Liver (tissue), 9 donors: ENCODE results near the gene ZNF654. TPM values are rescaled to one million over a fixed set of nuclear protein-coding genes. Genes with fewer than 3 reads are reported as not detected.

Experiments
- DNase-seq: peaks from one replicate; pipeline ENCODE4 v3.0.0-alpha.2; 2017; ENCODE audit warnings: low spot score
- H3K27ac ChIP-seq, 2 donors: one replicate each; pipeline ENCODE4 v1.7.0; 2013; ENCODE audit warnings: inconsistent platforms in 2 of 2, low read length in 2 of 2, control low read depth in 1 of 2, low read depth in 1 of 2, mild to moderate bottlenecking in 1 of 2
- H3K27me3 ChIP-seq, 4 donors: one replicate each; pipeline versions ENCODE4 v1.6.1 to v1.7.0; 2013; ENCODE audit warnings: low read length in 3 of 4, inconsistent platforms in 1 of 4, mild to moderate bottlenecking in 1 of 4, moderate library complexity in 1 of 4; ENCODE audit not compliant: control insufficient read depth in 4 of 4, insufficient read depth in 4 of 4
- H3K36me3 ChIP-seq, 4 donors: one replicate each; pipeline versions ENCODE4 v1.6.1 to v1.7.0; 2013; ENCODE audit warnings: low read length in 3 of 4, mild to moderate bottlenecking in 3 of 4, low read depth in 1 of 4, moderate library complexity in 1 of 4; ENCODE audit not compliant: control insufficient read depth in 4 of 4, insufficient read depth in 3 of 4
- H3K4me1 ChIP-seq, 4 donors: one replicate each; pipeline versions ENCODE4 v1.6.1 to v1.7.0; 2013; ENCODE audit warnings: low read length in 3 of 4, mild to moderate bottlenecking in 3 of 4, moderate library complexity in 1 of 4; ENCODE audit not compliant: control insufficient read depth in 4 of 4, insufficient read depth in 4 of 4
- H3K4me3 ChIP-seq, 3 donors: one replicate each; pipeline versions ENCODE4 v1.6.1 to v1.7.0; 2013; ENCODE audit warnings: low read length in 3 of 3, control low read depth in 1 of 3, low read depth in 1 of 3, mild to moderate bottlenecking in 1 of 3
- H3K9ac ChIP-seq, 2 donors: one replicate each; pipeline ENCODE4 v1.7.0; 2013; ENCODE audit warnings: low read length in 2 of 2, mild to moderate bottlenecking in 2 of 2, moderate library complexity in 2 of 2, control low read depth in 1 of 2, low read depth in 1 of 2
- H3K9me3 ChIP-seq, 4 donors: one replicate each; pipeline versions ENCODE4 v1.6.1 to v1.7.0; 2013; ENCODE audit warnings: low read length in 3 of 4; ENCODE audit not compliant: control insufficient read depth in 4 of 4
- EGR1 ChIP-seq, 2 donors: IDR thresholded peaks; 2 replicates each; pipeline ENCODE4 v1.6.1; 2016 to 2018; ENCODE audit warnings: antibody characterized with exemption in 2 of 2, low read depth in 2 of 2
- FOXA1 ChIP-seq: IDR thresholded peaks from 2 replicates; pipeline ENCODE4 v1.6.1; 2016; ENCODE audit warnings: antibody characterized with exemption
- FOXA2 ChIP-seq: IDR thresholded peaks from 2 replicates; pipeline ENCODE4 v1.6.1; 2016; ENCODE audit warnings: antibody characterized with exemption
- GABPA ChIP-seq, 2 donors: IDR thresholded peaks in 1 of 2; conservative IDR thresholded peaks in 1 of 2; 2 replicates each; pipeline ENCODE4 v1.6.1; 2016; ENCODE audit warnings: antibody characterized with exemption in 2 of 2, mild to moderate bottlenecking in 1 of 2, moderate library complexity in 1 of 2
- HNF4A ChIP-seq, 2 donors: conservative IDR thresholded peaks; 2 replicates each; pipeline ENCODE4 v1.6.1; 2016; ENCODE audit warnings: antibody characterized with exemption in 2 of 2, mild to moderate bottlenecking in 2 of 2
- JUND ChIP-seq, 2 donors: IDR thresholded peaks; 2 replicates each; pipeline ENCODE4 v1.6.1; 2016; ENCODE audit warnings: antibody characterized with exemption in 2 of 2
- RAD21 ChIP-seq, 2 donors: IDR thresholded peaks; 2 replicates each; pipeline ENCODE4 v1.6.1; 2016; ENCODE audit warnings: antibody characterized with exemption in 2 of 2, mild to moderate bottlenecking in 2 of 2
- RXRA ChIP-seq, 2 donors: IDR thresholded peaks; 2 replicates each; pipeline ENCODE4 v1.6.1; 2017 to 2018; ENCODE audit warnings: antibody characterized with exemption in 2 of 2, mild to moderate bottlenecking in 1 of 2
- TAF1 ChIP-seq: conservative IDR thresholded peaks from 2 replicates; pipeline ENCODE4 v1.6.1; 2016; ENCODE audit warnings: antibody characterized with exemption, mild to moderate bottlenecking
- YY1 ChIP-seq: IDR thresholded peaks from 2 replicates; pipeline ENCODE4 v1.6.1; 2016; ENCODE audit warnings: antibody characterized with exemption, mild to moderate bottlenecking
- WGBS: extraction: QIAGEN DNeasy Blood & Tissue Kit; methylation state at CpG from one replicate; pipeline ENCODE4 v1.1.7; 2013; 5-methylcytosine and 5-hydroxymethylcytosine counted together
- polyA plus RNA-seq, 2 donors: library from polyadenylated mRNA; stranded (reverse) in 1 of 2; unstranded in 1 of 2; fragments of 200-250 nt in 1 of 2; fragments of >200 nt in 1 of 2; fragmentation: Nextera tagmentation in 1 of 2; extraction: Ambion mirVana in 1 of 2; gene quantifications; one replicate each; pipeline versions ENCODE4 v1.2.1 to v1.2.3, GENCODE V29; 2013 to 2015
- total RNA-seq, 2 donors: library from RNA; depleted of rRNA; stranded (reverse); fragments of >200 nt; gene quantifications; one replicate each; pipeline ENCODE4 v1.2.3, GENCODE V29; 2014
- TF ChIP-seq, protein P1 (sequence below): IDR thresholded peaks from 2 replicates; pipeline ENCODE4 v1.6.1; 2016; ENCODE audit warnings: antibody characterized with exemption, mild to moderate bottlenecking
- TF ChIP-seq, protein P2 (sequence below): IDR thresholded peaks from 2 replicates; pipeline ENCODE4 v1.6.1; 2016; ENCODE audit warnings: antibody characterized with exemption
- TF ChIP-seq, protein P3 (sequence below): fragments of 150-350 bp; IDR thresholded peaks from 2 replicates; pipeline ENCODE4 v1.5.1; 2017; ENCODE audit warnings: improper control_type of control experiment, low read depth, low read length; ENCODE audit not compliant: missing input control
- TF ChIP-seq, protein P4 (sequence below): IDR thresholded peaks from 2 replicates; pipeline ENCODE4 v1.6.1; 2016; ENCODE audit warnings: antibody characterized with exemption
- donor health status: healthy.
- donor health status: healthy.
- donor health status: healthy.
- donor health status: healthy.
- donor health status: healthy.

ZNF654 gene
- total and polyA plus RNA-seq, 4 donors, result 2.2 to 10.1 (median 5.4) TPM

DNA sequence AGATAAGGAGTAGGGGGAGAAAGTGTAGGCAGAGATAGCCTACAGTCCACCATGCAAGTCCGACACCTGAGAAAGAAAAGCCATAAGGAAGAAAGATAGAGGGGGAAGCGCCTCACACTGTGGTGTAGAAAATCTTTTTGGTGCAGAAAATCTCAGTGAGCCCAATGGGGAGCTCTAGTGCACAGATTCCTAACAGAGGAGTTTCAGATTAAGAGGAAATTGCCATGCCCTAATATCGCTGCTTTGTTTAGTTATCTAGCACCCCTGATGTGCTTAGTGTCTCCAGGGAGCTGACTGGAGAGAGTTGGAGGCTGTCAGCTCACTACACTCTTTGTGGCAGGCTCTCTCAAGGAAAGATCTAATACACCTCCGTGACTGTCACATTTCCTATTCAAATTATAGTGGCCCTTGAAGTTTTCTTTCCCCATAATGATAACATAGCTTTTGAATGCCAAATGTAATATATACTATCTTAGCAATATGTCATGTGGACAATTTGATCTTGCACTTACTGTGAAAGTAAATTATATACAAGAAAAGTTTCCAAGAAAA lies 34.0 kb upstream of the ZNF654 start (continued):
- TF ChIP-seq, protein P1, sequence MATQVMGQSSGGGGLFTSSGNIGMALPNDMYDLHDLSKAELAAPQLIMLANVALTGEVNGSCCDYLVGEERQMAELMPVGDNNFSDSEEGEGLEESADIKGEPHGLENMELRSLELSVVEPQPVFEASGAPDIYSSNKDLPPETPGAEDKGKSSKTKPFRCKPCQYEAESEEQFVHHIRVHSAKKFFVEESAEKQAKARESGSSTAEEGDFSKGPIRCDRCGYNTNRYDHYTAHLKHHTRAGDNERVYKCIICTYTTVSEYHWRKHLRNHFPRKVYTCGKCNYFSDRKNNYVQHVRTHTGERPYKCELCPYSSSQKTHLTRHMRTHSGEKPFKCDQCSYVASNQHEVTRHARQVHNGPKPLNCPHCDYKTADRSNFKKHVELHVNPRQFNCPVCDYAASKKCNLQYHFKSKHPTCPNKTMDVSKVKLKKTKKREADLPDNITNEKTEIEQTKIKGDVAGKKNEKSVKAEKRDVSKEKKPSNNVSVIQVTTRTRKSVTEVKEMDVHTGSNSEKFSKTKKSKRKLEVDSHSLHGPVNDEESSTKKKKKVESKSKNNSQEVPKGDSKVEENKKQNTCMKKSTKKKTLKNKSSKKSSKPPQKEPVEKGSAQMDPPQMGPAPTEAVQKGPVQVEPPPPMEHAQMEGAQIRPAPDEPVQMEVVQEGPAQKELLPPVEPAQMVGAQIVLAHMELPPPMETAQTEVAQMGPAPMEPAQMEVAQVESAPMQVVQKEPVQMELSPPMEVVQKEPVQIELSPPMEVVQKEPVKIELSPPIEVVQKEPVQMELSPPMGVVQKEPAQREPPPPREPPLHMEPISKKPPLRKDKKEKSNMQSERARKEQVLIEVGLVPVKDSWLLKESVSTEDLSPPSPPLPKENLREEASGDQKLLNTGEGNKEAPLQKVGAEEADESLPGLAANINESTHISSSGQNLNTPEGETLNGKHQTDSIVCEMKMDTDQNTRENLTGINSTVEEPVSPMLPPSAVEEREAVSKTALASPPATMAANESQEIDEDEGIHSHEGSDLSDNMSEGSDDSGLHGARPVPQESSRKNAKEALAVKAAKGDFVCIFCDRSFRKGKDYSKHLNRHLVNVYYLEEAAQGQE, result no peak

DNA sequence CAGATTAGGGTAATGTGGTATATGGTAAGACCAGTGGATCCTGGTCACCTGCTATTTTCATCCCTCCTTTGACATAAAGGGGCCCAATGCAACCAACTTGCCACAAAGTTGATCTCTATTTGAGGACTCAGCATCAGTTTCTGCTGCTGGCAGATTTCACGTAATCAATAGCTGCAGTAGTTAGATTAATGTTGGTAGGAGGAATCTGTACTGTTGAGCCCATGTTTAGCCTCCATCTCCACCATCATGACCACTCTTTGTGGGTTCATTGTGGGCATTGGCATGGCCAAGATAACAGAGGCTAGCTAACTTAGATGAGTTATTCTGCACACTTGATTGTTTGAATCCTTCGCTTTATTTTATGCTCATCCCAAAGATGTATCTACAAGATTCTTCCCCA lies 30.2 kb upstream of the ZNF654 start:
- H3K4me3 ChIP-seq, result no peak overlapping the region
- no peaks in the 10 kb centered on the region for H3K36me3 ChIP-seq
- TF ChIP-seq JUND (IDR thresholded peaks at IDR 0.05) (no peak), RXRA (IDR thresholded peaks at IDR 0.05) (no peak), HNF4A (conservative IDR thresholded peaks at IDR 0.05) (no peak), FOXA2 (no peak), FOXA1 (no peak), EGR1 (IDR thresholded peaks at IDR 0.05; ENCODE audit: low read depth in 2 of 2) (no peak), GABPA (IDR thresholded peaks at IDR 0.05 in 1 of 2, conservative IDR thresholded peaks at IDR 0.05 in 1 of 2) (no peak), TAF1 (no peak), RAD21 (IDR thresholded peaks at IDR 0.05) (no peak)
- TF ChIP-seq, protein P2, sequence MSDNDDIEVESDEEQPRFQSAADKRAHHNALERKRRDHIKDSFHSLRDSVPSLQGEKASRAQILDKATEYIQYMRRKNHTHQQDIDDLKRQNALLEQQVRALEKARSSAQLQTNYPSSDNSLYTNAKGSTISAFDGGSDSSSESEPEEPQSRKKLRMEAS, result no peak
- no peaks in the 10 kb centered on the region for H3K9me3 ChIP-seq
- peaks cover 0 to 10% (median 5%) of the 10 kb centered on the region in 4 donors for H3K4me1 ChIP-seq
- no peak for DNase-seq
- WGBS, result 96% methylated on average over 2 of the region's 2 CpGs
- H3K27me3 ChIP-seq, result no peaks in the 10 kb centered on the region
- no peak overlapping the region for H3K9ac ChIP-seq
- H3K27ac ChIP-seq, result no peak overlapping the region

DNA sequence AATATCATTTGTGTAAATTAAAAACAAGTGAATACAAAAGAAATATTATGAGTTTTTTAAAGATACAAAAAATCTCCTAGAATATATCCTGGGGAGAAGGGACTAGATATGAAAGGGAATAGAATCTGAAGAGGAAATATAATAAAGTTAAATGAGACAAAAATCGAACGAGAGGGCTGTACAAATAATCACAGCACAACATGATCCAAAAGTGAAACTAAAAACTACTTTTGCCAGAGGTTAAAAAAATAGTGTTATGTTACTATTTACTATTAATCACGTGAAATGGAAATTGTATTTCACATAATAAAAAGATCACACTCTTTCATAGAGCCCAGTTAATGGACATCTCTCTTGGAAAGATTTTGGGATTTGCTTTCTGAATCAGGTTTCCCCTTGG lies 28.8 kb upstream of the ZNF654 start:
- no peaks in the 10 kb centered on the region for H3K36me3 ChIP-seq
- DNase-seq, result no peak
- H3K4me1 ChIP-seq, result peaks cover 0 to 10% (median 5%) of the 10 kb centered on the region in 4 donors
- H3K4me3 ChIP-seq, result peak overlapping the region; percentile 27 to 30 (median 28)
- peak overlapping the region in 1 of 2 donors; percentile 47 for H3K9ac ChIP-seq
- 9% methylated on average over 3 of the region's 3 CpGs for WGBS
- no peaks in the 10 kb centered on the region for H3K9me3 ChIP-seq
- no peaks in the 10 kb centered on the region for H3K27me3 ChIP-seq
- TF ChIP-seq, protein P3, sequence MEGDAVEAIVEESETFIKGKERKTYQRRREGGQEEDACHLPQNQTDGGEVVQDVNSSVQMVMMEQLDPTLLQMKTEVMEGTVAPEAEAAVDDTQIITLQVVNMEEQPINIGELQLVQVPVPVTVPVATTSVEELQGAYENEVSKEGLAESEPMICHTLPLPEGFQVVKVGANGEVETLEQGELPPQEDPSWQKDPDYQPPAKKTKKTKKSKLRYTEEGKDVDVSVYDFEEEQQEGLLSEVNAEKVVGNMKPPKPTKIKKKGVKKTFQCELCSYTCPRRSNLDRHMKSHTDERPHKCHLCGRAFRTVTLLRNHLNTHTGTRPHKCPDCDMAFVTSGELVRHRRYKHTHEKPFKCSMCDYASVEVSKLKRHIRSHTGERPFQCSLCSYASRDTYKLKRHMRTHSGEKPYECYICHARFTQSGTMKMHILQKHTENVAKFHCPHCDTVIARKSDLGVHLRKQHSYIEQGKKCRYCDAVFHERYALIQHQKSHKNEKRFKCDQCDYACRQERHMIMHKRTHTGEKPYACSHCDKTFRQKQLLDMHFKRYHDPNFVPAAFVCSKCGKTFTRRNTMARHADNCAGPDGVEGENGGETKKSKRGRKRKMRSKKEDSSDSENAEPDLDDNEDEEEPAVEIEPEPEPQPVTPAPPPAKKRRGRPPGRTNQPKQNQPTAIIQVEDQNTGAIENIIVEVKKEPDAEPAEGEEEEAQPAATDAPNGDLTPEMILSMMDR, result no peak
- TF ChIP-seq GABPA (IDR thresholded peaks at IDR 0.05 in 1 of 2, conservative IDR thresholded peaks at IDR 0.05 in 1 of 2) (no peak), YY1 (peak; percentile 78), FOXA1 (no peak)
- TF ChIP-seq, protein P4, sequence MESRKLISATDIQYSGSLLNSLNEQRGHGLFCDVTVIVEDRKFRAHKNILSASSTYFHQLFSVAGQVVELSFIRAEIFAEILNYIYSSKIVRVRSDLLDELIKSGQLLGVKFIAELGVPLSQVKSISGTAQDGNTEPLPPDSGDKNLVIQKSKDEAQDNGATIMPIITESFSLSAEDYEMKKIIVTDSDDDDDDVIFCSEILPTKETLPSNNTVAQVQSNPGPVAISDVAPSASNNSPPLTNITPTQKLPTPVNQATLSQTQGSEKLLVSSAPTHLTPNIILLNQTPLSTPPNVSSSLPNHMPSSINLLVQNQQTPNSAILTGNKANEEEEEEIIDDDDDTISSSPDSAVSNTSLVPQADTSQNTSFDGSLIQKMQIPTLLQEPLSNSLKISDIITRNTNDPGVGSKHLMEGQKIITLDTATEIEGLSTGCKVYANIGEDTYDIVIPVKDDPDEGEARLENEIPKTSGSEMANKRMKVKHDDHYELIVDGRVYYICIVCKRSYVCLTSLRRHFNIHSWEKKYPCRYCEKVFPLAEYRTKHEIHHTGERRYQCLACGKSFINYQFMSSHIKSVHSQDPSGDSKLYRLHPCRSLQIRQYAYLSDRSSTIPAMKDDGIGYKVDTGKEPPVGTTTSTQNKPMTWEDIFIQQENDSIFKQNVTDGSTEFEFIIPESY, result no peak
- H3K27ac ChIP-seq, result peak overlapping the region in 1 of 2 donors; percentile 4
